Panc1 (cell line): Measurements from ENCODE around the gene NXPH1. TPM values are rescaled to one million over a fixed set of nuclear protein-coding genes. Genes with fewer than 3 reads are reported as not detected.

Experiments used
- ATAC-seq: fragments of 200-7000 bp; cut with Tn5 transposase; 2 replicates; pipeline ENCODE4 v1.9.1; 2020; ENCODE audit warnings: mild to moderate bottlenecking, moderate library complexity
- BruUV-seq: library from RNA; stranded (reverse); fragments of 400-500 nt; replicated peaks from 2 replicates; lab custom pipeline; 2021; lab: Mats Ljungman, UMichigan
- CTCF ChIA-PET: fragments of 300-600 bp; sonication (Branson Sonifier 250); formaldehyde crosslinking; loops from one replicate; lab custom pipeline; 2022; ENCODE audit warnings: antibody characterized with exemption; lab: Charles Lee
- POLR2A ChIA-PET: fragments of 300-600 bp; sonication (Branson Sonifier 250); formaldehyde crosslinking; loops from one replicate; lab custom pipeline; 2022; ENCODE audit warnings: antibody characterized with exemption; lab: Charles Lee
- DNase-seq: peaks from one replicate; pipeline ENCODE4 v3.0.0-alpha.2; 2010; ENCODE audit warnings: low read depth, low spot score
- H3K27ac ChIP-seq: 2 replicates; pipeline ENCODE4 v1.5.1; 2011; ENCODE audit warnings: mild to moderate bottlenecking, low read length, inconsistent platforms
- H3K27me3 ChIP-seq: fragments of 200-500 bp; sonication (Bioruptor generic); 2 replicates; pipeline ENCODE4 v1.6.0; 2014; ENCODE audit warnings: low read length, inconsistent platforms; ENCODE audit not compliant: control insufficient read depth, insufficient read depth
- H3K36me3 ChIP-seq: fragments of 200-500 bp; sonication (Bioruptor generic); 2 replicates; pipeline ENCODE4 v1.5.1; 2014; ENCODE audit warnings: inconsistent platforms, mild to moderate bottlenecking, low read length, moderate library complexity; ENCODE audit not compliant: control insufficient read depth, insufficient read depth
- H3K4me1 ChIP-seq: 2 replicates; pipeline ENCODE4 v1.5.1; 2011; ENCODE audit warnings: inconsistent platforms, mild to moderate bottlenecking, low read length, moderate library complexity; ENCODE audit not compliant: control insufficient read depth, insufficient read depth
- H3K4me3 ChIP-seq, 2 experiments: 2 replicates each; pipeline ENCODE4 v1.5.1; 2011 to 2012; ENCODE audit warnings: low read depth in 2 of 2, low read length in 2 of 2, mild to moderate bottlenecking in 2 of 2, inconsistent platforms in 1 of 2, moderate library complexity in 1 of 2
- H3K9me3 ChIP-seq: fragments of 200-500 bp; sonication (Bioruptor generic); 2 replicates; pipeline ENCODE4 v1.5.1; 2014; ENCODE audit warnings: low read depth, mild to moderate bottlenecking, inconsistent platforms, low read length, moderate library complexity; ENCODE audit not compliant: control insufficient read depth, insufficient read depth
- POLR2AphosphoS5 ChIP-seq: IDR thresholded peaks from 2 replicates; pipeline ENCODE4 v1.6.1; 2012; ENCODE audit warnings: mild to moderate bottlenecking, low read depth, low read length, moderate library complexity
- SIN3A ChIP-seq: IDR thresholded peaks from 2 replicates; pipeline ENCODE4 v1.6.1; 2012; ENCODE audit warnings: low read depth, mild to moderate bottlenecking, low read length, moderate library complexity, borderline replicate concordance; ENCODE audit not compliant: insufficient read depth
- TCF7L2 ChIP-seq: IDR thresholded peaks from 2 replicates; pipeline ENCODE4 v1.6.1; 2011; ENCODE audit warnings: mild to moderate bottlenecking, low read depth, low read length, inconsistent platforms
- in situ Hi-C: cut with HindIII; loops from 2 replicates; pipeline ENCODE4 v1.10.0; 2016; ENCODE audit warnings: low sequenced_read_pairs, low pct_unique_long_range_greater_than_20kb
- intact Hi-C: fragments of 100-400 bp; cut with micrococcal nuclease; formaldehyde crosslinking; loops from one replicate; pipeline ENCODE4 v1.10.0; 2022; ENCODE audit not compliant: unreplicated experiment
- total RNA-seq: library from RNA; stranded (reverse); gene quantifications from one replicate; pipeline ENCODE4 v1.2.1, GENCODE V29; 2021; ENCODE audit not compliant: unreplicated experiment
- TF ChIP-seq, protein P1 (sequence below): fragments of 450-650 bp; IDR thresholded peaks from 2 replicates; pipeline ENCODE4 v1.5.1; 2017; ENCODE audit warnings: mild to moderate bottlenecking
- TF ChIP-seq, protein P2 (sequence below), 2 experiments: IDR thresholded peaks; 2 replicates each; pipeline ENCODE4 v1.6.1; 2011 to 2012; ENCODE audit warnings: low read depth in 2 of 2, control low read depth in 1 of 2, low read length in 1 of 2, mild to moderate bottlenecking in 1 of 2, moderate library complexity in 1 of 2; ENCODE audit not compliant: insufficient read depth in 1 of 2

Gene NXPH1
- total RNA-seq, 1 experiment from 2014 or later = not detected

DNA sequence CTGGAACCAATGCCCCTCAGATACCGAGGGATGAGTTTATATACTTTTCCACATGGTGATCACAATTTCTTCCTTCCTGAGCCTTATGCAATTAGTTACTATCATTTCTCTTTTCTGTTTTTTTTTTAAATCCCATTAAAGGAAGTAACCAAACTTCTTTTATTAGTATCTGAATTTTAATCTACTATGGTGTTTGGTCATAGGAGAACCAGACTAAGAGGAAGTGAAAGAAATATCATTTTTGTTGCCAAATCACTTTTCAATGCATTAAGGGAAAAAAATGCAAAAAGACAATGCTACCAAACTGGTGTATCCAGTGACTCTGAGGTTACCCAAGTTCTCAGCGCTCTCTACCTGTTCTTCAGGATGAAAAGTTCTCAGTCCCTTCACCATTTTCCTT is 167.7 kb downstream of the NXPH1 start:
- ATAC-seq (no peak), DNase-seq (no peak)
- in situ Hi-C loops = no loop called here
- TF ChIP-seq TCF7L2 (no peak), SIN3A (no peak), POLR2AphosphoS5 (no peak)
- TF ChIP-seq, protein P1, sequence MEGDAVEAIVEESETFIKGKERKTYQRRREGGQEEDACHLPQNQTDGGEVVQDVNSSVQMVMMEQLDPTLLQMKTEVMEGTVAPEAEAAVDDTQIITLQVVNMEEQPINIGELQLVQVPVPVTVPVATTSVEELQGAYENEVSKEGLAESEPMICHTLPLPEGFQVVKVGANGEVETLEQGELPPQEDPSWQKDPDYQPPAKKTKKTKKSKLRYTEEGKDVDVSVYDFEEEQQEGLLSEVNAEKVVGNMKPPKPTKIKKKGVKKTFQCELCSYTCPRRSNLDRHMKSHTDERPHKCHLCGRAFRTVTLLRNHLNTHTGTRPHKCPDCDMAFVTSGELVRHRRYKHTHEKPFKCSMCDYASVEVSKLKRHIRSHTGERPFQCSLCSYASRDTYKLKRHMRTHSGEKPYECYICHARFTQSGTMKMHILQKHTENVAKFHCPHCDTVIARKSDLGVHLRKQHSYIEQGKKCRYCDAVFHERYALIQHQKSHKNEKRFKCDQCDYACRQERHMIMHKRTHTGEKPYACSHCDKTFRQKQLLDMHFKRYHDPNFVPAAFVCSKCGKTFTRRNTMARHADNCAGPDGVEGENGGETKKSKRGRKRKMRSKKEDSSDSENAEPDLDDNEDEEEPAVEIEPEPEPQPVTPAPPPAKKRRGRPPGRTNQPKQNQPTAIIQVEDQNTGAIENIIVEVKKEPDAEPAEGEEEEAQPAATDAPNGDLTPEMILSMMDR = no peak
- TF ChIP-seq, protein P2, sequence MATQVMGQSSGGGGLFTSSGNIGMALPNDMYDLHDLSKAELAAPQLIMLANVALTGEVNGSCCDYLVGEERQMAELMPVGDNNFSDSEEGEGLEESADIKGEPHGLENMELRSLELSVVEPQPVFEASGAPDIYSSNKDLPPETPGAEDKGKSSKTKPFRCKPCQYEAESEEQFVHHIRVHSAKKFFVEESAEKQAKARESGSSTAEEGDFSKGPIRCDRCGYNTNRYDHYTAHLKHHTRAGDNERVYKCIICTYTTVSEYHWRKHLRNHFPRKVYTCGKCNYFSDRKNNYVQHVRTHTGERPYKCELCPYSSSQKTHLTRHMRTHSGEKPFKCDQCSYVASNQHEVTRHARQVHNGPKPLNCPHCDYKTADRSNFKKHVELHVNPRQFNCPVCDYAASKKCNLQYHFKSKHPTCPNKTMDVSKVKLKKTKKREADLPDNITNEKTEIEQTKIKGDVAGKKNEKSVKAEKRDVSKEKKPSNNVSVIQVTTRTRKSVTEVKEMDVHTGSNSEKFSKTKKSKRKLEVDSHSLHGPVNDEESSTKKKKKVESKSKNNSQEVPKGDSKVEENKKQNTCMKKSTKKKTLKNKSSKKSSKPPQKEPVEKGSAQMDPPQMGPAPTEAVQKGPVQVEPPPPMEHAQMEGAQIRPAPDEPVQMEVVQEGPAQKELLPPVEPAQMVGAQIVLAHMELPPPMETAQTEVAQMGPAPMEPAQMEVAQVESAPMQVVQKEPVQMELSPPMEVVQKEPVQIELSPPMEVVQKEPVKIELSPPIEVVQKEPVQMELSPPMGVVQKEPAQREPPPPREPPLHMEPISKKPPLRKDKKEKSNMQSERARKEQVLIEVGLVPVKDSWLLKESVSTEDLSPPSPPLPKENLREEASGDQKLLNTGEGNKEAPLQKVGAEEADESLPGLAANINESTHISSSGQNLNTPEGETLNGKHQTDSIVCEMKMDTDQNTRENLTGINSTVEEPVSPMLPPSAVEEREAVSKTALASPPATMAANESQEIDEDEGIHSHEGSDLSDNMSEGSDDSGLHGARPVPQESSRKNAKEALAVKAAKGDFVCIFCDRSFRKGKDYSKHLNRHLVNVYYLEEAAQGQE (IDR thresholded peaks at IDR 0.05; ENCODE audit: insufficient read depth in 1 of 2, low read depth in 2 of 2, low read length in 1 of 2) = no peak
- Histone ChIP-seq H3K36me3 (no peaks in the 10 kb centered on the region), H3K4me3 (no peak overlapping the region), H3K27ac (no peak overlapping the region), H3K4me1 (no peaks in the 10 kb centered on the region), H3K9me3 (no peaks in the 10 kb centered on the region; the same call in 1 of the 2 replicates), H3K27me3 (no peaks in the 10 kb centered on the region)
- POLR2A ChIA-PET = no interaction called here
- CTCF ChIA-PET = no interaction called here
- no TSS peak for BruUV-seq
- intact Hi-C loops = no loop called here

- BruUV-seq = no TSS peak
- Histone ChIP-seq H3K4me1 (no peaks in the 10 kb centered on the region), H3K9me3 (no peaks in the 10 kb centered on the region; the same call in 1 of the 2 replicates), H3K36me3 (no peaks in the 10 kb centered on the region), H3K27me3 (no peaks in the 10 kb centered on the region), H3K27ac (no peak overlapping the region), H3K4me3 (no peak overlapping the region)
- DNase-seq (no peak), ATAC-seq (no peak)
- ChIA-PET POLR2A (no interaction called here), CTCF (no interaction called here)
- intact Hi-C loops = no loop called here
- TF ChIP-seq POLR2AphosphoS5 (no peak), TCF7L2 (no peak), SIN3A (no peak)
- TF ChIP-seq, protein P2 (IDR thresholded peaks at IDR 0.05; ENCODE audit: insufficient read depth in 1 of 2, low read depth in 2 of 2, low read length in 1 of 2) = no peak
- TF ChIP-seq, protein P1 = no peak
- in situ Hi-C loops = no loop called here
Observed at GRCh38 chr7:8605221-8605620, 171.8 kb downstream of the NXPH1 start.
